H54 (cell line): ENCODE data around the gene KIAA0586.
"Not testable (repeated sequence)": the region's sequence is repeated elsewhere in the genome, so short reads cannot be mapped to it uniquely, and the experiment has no call there.

Experiments
- DNase-seq: peaks from one replicate; pipeline ENCODE4 v3.0.0; 2011; ENCODE audit warnings: low spot score, mixed read lengths; ENCODE audit not compliant: insufficient read length
- FAIRE-seq: peaks from 3 replicates; lab custom pipeline; 2011; peaks lifted over from hg19 to GRCh38; lab: Jason Lieb, UNC
- POLR2A ChIP-seq: IDR thresholded peaks from 2 replicates; pipeline ENCODE4 v1.6.1; 2011; ENCODE audit warnings: low read depth, mild to moderate bottlenecking, low read length

KIAA0586 gene

DNA sequence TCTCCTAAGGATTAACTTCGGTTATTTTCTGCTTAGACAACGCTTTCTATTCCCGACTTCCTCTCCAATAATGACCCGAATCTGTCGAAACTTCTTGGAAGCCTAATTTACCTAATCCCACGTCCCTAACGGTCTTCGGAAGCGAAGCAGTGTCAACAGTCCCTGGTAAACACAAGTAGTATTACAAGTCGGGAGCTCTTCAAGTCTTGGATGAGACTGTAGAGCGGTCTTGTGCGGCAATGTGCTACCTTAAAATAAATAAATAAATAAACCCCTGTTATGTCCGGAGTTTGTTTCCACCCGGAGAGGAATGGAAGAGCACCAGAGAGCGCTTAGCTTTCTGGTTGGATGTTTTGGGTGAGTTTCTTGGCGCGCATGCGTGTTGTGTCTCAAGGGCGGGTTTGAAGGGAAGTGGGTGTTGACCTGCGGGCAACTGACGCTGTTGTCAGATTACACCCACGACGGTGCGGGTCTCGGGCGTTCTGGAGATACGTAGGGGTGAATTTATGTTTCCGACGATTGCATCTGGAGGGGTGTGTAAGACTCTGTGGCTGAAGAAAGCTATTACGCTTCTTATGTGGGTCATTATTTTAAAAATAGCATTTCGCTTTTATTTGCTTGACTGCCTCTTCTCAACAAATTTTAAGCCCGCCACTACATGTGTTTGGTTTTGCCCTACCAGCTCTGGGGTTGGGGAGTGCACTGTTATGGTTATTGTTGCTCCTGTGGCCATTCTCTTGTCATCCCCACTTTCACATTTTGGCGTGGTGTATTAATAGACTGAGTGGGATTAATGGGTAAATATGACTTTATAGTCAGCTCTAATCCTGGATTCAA is at the start of gene KIAA0586, which contains the start of gene TIMM9:
TSS of gene KIAA0586 (plus strand) at position 439 of the 837 bp plus-strand sequence. CDS start 546 bp downstream, outside the sequence.
TSS of gene TIMM9 (minus strand) at position 251 of the 837 bp plus-strand sequence. CDS start 15,586 bp downstream, outside the sequence.
- TF ChIP-seq POLR2A = peak; percentile 48
- peak; percentile 45 for DNase-seq
- peak; percentile 97 for FAIRE-seq

DNA sequence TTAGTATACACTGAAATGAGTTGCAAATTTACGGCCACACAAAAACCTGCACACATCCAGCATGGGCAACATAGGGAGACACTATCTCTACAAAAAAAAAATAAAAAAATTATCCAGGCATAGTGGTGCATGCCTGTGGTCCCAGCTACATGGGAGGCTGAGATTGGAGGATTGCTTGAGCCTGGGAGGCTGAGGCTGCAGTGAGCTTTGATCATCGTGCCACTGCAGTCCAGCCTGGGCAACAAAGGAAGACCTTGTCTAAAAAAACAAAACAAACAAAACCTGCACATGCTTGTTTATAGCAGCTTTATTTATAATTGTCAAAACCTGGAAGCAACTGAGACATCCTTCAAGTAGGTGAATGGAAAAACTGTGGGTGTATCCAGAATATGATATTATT is 36.7 kb upstream of the KIAA0586 start:
- TF ChIP-seq POLR2A = no peak
- FAIRE-seq = no peak
- no peak for DNase-seq

DNA sequence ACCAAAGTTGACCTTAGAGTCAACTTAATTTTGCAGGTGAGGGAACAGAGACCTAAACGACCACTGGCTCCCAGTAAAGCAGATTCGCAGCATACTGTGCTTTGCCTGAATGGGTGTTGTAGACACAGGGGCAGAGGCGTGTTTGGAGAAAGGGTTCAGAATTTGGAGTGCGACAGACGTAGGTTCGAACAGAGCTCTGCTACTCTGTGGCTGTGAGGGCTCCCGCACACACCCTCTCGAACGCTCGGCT is 32.0 kb upstream of the KIAA0586 start:
- FAIRE-seq = no peak
- no peak for TF ChIP-seq POLR2A
- DNase-seq = no peak

DNA sequence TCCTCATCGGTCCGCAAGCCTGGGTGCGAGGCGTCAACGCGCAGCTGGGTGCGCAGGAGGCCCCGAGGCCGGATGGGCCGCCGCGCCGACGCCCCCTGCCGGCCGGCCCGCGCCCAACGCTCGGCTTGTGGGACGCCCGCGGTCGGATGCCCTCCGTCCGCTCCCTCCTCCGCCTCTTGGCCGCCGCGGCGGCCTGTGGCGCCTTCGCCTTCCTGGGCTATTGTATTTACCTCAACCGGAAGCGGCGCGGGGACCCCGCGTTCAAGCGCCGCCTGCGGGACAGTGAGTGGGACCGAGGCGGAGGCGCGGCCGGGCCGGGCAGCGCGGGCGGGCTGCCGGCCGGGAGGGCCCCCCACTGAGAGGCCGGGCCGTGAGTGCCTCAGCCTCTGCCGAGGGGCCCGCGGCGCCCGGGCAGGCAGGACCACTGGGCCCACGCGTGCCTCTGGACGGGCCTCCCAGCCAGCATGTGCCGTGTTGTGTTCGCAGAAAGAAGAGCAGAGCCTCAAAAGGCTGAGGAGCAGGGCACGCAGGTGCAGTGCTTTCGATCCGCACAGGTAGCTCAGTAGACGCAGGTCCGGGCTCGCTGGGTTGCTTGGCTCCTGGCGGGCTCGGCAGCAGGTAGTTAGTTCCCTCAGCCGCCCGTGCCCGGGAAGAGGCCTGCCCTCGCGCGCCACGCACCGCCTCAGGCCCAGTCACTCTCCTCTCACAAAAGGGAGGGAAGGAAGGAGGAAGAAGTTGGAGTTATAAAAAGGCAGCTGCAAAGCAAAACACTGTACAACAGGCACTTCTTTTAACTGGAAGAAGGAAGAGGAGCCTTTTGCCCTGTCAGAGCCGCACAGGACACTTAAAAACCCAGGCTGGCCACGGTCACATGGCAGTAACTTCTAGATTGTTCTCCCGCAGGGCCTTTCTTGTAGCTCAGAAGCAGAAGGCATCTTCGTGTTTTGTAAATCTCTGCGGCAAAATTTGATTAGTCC is 31.4 kb upstream of the KIAA0586 start, which contains the start of gene TOMM20L:
TSS of gene TOMM20L (plus strand) at position 119 of the 977 bp plus-strand sequence. CDS start at position 147, 28 bp downstream.
- DNase-seq (peak; percentile 28), FAIRE-seq (no peak)
- no peak for TF ChIP-seq POLR2A

DNA sequence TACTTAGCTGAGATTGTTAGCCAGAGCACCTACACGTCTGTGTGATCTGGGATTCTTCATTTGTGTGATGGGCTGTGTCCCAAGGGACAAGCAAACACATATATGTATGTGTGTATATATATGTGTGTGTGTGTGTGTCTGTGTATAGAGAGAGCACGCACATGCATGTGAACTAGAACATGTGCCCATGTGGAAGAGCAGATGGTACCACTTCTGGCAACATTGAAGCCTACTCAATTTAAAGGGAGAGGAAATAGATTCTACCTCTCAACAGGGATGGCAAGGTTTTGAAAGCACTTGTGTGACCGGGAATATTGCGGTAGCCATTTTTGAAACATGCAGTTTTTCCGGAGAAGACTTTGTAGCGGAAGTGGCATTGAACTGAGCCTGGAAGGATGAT is 30.4 kb upstream of the KIAA0586 start:
- DNase-seq = no peak
- no peak for FAIRE-seq
- TF ChIP-seq POLR2A = no peak

DNA sequence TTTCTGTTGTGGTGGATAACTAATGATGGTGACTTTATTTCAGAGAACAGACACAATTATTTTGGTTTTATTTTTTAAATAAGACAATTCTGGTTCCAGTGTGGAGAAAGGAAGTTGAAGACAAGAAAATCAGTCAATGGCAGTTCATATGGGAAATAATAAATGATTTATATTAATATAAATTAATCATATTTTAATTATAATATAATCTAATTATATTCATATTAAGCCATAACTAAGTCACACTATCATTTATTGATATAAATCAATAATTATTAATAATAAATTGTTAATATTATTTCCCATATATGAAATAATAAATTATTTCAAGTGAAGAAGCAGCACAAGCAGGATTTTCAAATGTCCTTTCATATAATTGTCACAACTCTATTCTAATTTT is 29.0 kb upstream of the KIAA0586 start:
- no peak for DNase-seq

DNA sequence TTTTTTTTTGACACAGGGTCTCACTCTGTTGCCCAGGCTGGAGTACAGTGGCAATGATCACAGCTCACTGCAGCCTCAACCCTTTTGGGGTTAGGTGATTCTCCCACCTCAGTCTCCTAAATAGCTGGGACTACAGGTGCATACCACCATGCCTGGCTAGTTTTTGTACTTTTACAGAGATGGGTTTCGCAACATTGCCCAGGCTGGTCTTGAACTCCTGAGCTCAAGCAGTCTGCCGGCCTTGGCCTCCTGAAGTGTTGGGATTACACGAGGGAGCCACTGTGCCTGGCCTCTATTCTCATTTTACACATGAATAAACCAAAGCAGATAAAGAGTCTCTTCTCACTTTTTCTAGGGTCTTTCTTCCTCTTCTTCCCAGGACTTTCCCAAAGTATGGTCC is 28.6 kb upstream of the KIAA0586 start:
- DNase-seq = no peak
- no peak for FAIRE-seq
- TF ChIP-seq POLR2A = no peak

More for the DNA sequence above, 29.0 kb upstream of the KIAA0586 start:
- TF ChIP-seq POLR2A = no peak
- FAIRE-seq = no peak

DNA sequence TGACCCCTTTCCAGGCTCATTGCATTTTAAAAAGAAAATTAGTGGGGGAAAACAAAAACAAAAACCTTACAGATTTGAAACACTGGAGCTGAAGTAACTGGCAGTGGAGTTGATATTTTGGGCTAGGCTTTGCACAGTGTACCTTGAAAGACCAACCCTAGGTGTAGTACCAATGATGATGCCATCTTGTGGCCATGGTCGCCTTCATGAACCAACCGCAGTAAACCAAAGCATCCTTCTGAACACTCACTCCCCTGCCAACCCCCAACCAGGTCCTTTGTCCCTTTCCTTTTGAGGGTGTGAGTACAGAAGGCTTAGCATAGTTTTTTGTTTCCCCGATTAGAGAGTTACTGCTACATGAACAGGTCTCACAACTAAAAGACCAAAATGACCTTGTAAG is 25.9 kb upstream of the KIAA0586 start:
- TF ChIP-seq POLR2A = no peak
- no peak for DNase-seq
- no peak for FAIRE-seq

DNA sequence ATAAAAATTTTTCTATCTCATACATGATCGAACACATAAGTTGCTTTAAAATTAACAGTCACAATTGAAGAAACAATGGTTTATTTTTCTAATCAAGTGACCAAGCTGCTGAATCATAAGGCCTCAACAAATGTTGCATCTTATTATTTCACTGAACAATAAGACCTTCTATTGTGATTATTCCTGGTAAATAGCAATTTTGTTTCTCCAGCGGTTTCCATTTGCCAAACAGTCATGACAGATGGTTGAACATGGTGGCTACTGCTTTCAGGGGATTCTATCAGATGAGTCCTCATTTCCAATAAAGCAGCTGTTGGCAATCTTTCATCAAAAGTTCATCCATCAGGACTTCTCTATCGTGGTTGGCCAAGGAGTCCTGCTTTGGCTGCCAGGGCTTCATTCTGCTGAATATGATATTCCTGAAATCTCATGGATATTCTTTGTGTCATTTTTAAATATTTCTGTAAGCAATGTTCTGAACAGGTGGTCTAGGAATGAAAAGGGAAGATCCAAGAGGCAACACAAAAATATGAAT is 18.8 kb upstream of the KIAA0586 start:
- no peak for TF ChIP-seq POLR2A
- no peak for FAIRE-seq
- no peak for DNase-seq

DNA sequence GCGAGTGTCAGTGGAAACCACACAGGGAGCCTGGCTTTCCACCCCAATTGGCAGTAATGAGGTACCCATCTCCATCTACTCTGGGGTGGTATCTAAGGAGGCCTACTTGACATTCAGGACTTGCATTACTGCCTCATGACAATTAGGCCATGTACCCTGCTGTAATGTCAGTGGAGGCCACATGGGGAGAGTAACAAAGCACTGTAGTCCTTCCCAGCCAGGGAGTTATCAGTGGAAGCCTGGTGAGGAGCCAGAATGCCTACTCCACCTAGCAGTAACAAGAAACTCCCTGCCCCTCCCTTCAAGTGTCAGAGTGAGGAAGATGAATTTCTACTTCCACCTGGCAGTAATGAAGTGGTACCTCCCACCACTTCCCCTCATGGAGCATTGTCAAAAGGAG is 12.7 kb upstream of the KIAA0586 start:
- DNase-seq = no peak
- FAIRE-seq = no peak
- no peak for TF ChIP-seq POLR2A

DNA sequence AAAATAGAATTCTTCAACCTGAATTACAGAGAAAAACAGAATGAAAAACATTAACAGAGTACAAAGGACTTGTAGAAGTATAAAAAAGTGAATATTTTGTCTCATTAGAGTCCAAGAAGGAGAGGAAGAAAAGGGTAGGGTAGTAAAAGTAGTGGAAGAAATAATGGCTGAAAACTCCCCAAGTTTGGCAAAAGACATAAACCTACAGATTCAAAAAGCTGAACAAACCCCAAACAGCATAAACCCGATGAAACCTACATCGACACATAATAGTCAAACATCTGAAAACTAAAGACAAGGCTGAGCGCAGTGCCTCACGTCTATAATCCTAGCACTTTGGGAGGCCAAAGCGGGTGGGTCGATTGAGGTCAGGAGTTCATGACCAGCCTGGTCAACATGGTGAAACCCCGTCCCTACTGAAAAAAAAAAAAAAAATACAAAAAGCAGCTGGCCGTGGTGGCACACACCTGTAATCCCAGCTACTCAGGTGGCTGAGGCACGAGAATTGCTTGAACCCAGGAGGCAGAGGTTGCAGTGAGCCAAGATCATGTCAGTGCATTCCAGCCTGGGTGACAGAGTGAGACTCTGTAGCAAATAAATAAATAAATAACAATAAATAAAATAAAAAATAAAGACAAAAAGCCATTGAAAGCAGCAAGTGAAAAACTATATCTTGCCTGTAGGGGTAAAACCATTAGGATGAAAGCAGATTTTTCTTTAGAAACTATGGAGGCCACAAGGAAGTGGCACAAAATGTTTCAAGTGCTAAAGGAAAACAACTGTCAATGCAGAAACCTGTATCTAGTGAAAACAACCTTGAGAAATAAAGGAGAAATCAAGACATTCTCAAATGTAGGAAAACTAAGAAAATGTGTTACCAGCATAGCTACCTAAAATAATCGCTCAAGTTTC is 11.6 kb upstream of the KIAA0586 start:
- DNase-seq (no peak), FAIRE-seq (no peak)
- no peak for TF ChIP-seq POLR2A

DNA sequence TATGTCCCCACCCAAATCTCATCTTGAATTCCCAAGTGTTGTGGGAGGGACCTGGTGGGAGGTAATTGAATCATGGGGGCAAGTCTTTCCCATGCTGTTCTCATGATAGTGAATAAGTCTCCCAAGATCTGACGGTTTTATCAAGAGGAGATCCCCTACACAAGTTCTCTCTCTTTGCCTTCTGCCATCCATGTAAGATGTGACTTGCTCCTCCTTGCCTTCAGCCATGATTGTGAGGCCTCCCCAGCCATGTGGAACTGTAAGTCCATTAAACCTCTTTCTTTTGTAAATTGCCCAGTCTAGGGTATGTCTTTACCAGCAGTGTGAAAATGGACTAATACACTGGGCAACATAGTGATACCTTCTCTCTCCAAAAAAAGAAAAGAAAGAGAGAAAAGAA is 10.6 kb upstream of the KIAA0586 start:
- not testable (repeated sequence) for DNase-seq, FAIRE-seq

DNA sequence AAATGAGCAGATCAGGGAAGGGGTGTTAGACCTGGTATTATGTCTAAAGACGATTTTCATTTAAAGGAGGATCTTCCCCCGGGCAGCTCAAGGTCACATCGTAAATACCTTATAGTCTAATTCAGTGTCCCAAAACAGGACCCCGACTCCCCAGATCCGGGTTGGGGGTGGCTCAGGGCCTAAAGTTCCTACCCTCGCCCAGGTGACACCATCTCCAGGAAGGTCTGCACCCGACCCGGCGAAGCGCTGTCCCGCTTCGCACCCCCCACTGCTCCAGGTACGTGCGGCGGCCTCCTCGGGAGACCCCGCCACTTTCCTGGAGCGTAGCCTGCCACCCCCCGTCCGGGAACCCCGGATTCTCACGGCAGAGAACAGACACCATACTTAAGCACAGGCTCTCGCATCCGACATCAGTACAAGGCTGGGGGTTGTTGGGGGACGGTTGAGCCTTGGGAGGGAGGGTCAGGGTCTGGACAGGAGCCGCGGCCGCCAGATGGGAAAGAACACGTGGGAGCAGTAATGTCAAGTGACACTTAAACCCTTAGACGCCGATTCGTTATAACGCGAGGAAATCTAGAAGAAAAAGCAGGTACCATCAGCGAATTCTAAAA is 744 bp upstream of the KIAA0586 start:
- TF ChIP-seq POLR2A = no peak
- no peak for DNase-seq
- FAIRE-seq = peak; percentile 86
